ENCODE results near the gene CSMD2. TPM values are rescaled to one million over a fixed set of nuclear protein-coding genes. Genes with fewer than 3 reads are reported as not detected.

Gene CSMD2
- total and polyA plus RNA-seq, 2 experiments from 2014 or later: 5.3 to 16.6 TPM

DNA sequence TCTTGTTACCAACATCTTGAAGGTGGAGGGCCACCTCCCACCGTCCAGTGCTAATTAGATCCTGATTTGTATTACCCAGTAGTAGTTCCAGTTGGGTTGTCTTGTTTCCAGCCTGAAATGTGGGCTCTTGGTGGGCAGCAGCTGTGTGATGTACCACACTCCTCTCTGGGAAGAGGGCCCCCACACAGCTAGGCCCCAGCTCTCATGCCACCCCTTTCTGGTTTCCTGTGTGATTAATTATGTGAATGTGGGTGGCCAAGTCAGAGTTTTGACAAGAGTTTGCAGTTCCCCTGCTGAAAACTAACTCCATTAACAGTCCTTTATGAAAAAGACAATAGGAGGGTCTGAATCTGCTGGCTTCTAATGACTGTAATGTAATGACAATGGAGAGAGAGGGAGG is 297.3 kb downstream of the CSMD2 start (continued):
- no peak for TF ChIP-seq CTCF (conservative IDR thresholded peaks at IDR 0.05; ENCODE audit: low read depth in 2 of 2)
- TF ChIP-seq ZNF114 (CRISPR knock-in tag; IDR thresholded peaks at IDR 0.05): no peak
- TF ChIP-seq ZNF331 (CRISPR knock-in tag; IDR thresholded peaks at IDR 0.05; ENCODE audit: low read depth): no peak

DNA sequence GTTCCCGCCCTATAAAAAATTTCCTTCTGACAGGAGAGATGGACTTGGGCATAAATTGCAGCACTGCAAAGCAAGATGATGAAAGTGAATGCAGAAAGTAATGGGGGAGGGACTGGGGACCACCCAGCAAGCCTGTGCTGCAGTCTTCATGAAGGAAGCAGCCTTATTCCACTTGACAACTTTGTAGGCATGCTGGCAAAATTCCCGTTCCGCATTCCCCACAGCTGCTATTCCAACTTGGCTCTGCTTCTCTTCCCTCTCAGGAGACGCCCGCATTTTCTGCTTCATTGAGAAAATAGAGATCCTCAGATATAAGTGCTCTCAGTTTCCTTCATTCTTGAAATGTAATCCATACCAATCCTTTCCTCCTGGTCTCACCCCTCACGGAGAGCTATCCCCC is 298.7 kb downstream of the CSMD2 start:
- H3K36me3 Mint-ChIP-seq (ENCODE audit: low read depth): peaks cover 10% of the 10 kb centered on the region
- ATAC-seq (no peak), DNase-seq (ENCODE audit: low spot score) (no peak)
- Histone ChIP-seq H4K20me1 (replicated peaks; ENCODE audit: insufficient read depth) (no peaks in the 10 kb centered on the region), H3K4me2 (no peak overlapping the region), H3K79me2 (replicated peaks; ENCODE audit: insufficient read depth) (no peaks in the 10 kb centered on the region), H3K36me3 (ENCODE audit: insufficient read depth) (no peaks in the 10 kb centered on the region), H3K27ac (ENCODE audit: low read depth) (no peak overlapping the region), H3K4me1 (ENCODE audit: insufficient read depth) (peaks cover 24% of the 10 kb centered on the region), H3K27me3 (ENCODE audit: insufficient read depth) (no peaks in the 10 kb centered on the region), H3F3A (replicated peaks; ENCODE audit: low read depth) (no peaks in the 10 kb centered on the region), H3K9me2 (ENCODE audit: insufficient read depth) (no peaks in the 10 kb centered on the region), H3K4me3 (no peak overlapping the region), H2AFZ (no peak overlapping the region)
- H3K4me3 Mint-ChIP-seq: no peak overlapping the region
- H3K9me3 Mint-ChIP-seq: peaks cover 4% of the 10 kb centered on the region; the same call in 2 of the 3 replicates
- H3K27me3 Mint-ChIP-seq (ENCODE audit: insufficient read depth, low read depth, poor library complexity): peaks cover 4% of the 10 kb centered on the region
- H3K4me1 Mint-ChIP-seq: peaks cover 13% of the 10 kb centered on the region
- no peak overlapping the region for H3K27ac Mint-ChIP-seq
- no peak for TF ChIP-seq STAT1 (IDR thresholded peaks at IDR 0.05; ENCODE audit: unreplicated experiment)
- no peak for TF ChIP-seq POLR2AphosphoS5 (IDR thresholded peaks at IDR 0.05; ENCODE audit: low read depth)
- TF ChIP-seq JUNB (IDR thresholded peaks at IDR 0.05; ENCODE audit: unreplicated experiment): no peak
- no peak for TF ChIP-seq CTCF (conservative IDR thresholded peaks at IDR 0.05; ENCODE audit: low read depth in 2 of 2)
- TF ChIP-seq EZH2 (IDR thresholded peaks at IDR 0.05; ENCODE audit: low read depth, unreplicated experiment): no peak
- TF ChIP-seq NANOG (IDR thresholded peaks at IDR 0.05; ENCODE audit: borderline replicate concordance): no peak
- TF ChIP-seq, protein P1, sequence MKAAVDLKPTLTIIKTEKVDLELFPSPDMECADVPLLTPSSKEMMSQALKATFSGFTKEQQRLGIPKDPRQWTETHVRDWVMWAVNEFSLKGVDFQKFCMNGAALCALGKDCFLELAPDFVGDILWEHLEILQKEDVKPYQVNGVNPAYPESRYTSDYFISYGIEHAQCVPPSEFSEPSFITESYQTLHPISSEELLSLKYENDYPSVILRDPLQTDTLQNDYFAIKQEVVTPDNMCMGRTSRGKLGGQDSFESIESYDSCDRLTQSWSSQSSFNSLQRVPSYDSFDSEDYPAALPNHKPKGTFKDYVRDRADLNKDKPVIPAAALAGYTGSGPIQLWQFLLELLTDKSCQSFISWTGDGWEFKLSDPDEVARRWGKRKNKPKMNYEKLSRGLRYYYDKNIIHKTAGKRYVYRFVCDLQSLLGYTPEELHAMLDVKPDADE (IDR thresholded peaks at IDR 0.05): no peak
- TF ChIP-seq ZNF331 (CRISPR knock-in tag; IDR thresholded peaks at IDR 0.05; ENCODE audit: low read depth): no peak
- TF ChIP-seq CREB1 (CRISPR knock-in tag; IDR thresholded peaks at IDR 0.05; ENCODE audit: low read depth): no peak
- no peak for TF ChIP-seq ZNF114 (CRISPR knock-in tag; IDR thresholded peaks at IDR 0.05)
- TF ChIP-seq EZH2phosphoT487 (IDR thresholded peaks at IDR 0.05; ENCODE audit: unreplicated experiment): no peak
- TF ChIP-seq, protein P2, sequence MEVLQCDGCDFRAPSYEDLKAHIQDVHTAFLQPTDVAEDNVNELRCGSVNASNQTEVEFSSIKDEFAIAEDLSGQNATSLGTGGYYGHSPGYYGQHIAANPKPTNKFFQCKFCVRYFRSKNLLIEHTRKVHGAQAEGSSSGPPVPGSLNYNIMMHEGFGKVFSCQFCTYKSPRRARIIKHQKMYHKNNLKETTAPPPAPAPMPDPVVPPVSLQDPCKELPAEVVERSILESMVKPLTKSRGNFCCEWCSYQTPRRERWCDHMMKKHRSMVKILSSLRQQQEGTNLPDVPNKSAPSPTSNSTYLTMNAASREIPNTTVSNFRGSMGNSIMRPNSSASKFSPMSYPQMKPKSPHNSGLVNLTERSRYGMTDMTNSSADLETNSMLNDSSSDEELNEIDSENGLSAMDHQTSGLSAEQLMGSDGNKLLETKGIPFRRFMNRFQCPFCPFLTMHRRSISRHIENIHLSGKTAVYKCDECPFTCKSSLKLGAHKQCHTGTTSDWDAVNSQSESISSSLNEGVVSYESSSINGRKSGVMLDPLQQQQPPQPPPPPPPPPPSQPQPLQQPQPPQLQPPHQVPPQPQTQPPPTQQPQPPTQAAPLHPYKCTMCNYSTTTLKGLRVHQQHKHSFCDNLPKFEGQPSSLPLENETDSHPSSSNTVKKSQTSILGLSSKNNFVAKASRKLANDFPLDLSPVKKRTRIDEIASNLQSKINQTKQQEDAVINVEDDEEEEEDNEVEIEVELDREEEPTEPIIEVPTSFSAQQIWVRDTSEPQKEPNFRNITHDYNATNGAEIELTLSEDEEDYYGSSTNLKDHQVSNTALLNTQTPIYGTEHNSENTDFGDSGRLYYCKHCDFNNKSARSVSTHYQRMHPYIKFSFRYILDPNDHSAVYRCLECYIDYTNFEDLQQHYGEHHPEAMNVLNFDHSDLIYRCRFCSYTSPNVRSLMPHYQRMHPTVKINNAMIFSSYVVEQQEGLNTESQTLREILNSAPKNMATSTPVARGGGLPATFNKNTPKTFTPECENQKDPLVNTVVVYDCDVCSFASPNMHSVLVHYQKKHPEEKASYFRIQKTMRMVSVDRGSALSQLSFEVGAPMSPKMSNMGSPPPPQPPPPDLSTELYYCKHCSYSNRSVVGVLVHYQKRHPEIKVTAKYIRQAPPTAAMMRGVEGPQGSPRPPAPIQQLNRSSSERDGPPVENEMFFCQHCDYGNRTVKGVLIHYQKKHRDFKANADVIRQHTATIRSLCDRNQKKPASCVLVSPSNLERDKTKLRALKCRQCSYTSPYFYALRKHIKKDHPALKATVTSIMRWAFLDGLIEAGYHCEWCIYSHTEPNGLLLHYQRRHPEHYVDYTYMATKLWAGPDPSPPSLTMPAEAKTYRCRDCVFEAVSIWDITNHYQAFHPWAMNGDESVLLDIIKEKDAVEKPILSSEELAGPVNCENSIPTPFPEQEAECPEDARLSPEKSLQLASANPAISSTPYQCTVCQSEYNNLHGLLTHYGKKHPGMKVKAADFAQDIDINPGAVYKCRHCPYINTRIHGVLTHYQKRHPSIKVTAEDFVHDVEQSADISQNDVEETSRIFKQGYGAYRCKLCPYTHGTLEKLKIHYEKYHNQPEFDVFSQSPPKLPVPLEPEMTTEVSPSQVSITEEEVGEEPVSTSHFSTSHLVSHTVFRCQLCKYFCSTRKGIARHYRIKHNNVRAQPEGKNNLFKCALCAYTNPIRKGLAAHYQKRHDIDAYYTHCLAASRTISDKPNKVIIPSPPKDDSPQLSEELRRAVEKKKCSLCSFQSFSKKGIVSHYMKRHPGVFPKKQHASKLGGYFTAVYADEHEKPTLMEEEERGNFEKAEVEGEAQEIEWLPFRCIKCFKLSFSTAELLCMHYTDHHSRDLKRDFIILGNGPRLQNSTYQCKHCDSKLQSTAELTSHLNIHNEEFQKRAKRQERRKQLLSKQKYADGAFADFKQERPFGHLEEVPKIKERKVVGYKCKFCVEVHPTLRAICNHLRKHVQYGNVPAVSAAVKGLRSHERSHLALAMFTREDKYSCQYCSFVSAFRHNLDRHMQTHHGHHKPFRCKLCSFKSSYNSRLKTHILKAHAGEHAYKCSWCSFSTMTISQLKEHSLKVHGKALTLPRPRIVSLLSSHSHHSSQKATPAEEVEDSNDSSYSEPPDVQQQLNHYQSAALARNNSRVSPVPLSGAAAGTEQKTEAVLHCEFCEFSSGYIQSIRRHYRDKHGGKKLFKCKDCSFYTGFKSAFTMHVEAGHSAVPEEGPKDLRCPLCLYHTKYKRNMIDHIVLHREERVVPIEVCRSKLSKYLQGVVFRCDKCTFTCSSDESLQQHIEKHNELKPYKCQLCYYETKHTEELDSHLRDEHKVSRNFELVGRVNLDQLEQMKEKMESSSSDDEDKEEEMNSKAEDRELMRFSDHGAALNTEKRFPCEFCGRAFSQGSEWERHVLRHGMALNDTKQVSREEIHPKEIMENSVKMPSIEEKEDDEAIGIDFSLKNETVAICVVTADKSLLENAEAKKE (CRISPR knock-in tag; IDR thresholded peaks at IDR 0.05): no peak
